Lower leg skin (tissue), 4 donors: ENCODE data around the gene ULBP2. TPM values are rescaled to one million over a fixed set of nuclear protein-coding genes. Genes with fewer than 3 reads are reported as not detected.
A peak's percentile ranks its signal among the peaks of the same experiment; 100 is the strongest.
"Not testable (repeated sequence)": the region's sequence is repeated elsewhere in the genome, so short reads cannot be mapped to it uniquely, and the experiment has no call there.

Experiments
- DNase-seq, 2 donors: peaks; one replicate each; pipeline ENCODE4 v3.0.0-alpha.2; 2019; ENCODE audit warnings: low spot score in 2 of 2
- H3K4me3 ChIP-seq: fragments of 200-600 bp; sonication (generic); 2 replicates; pipeline ENCODE4 v1.5.1; 2017; ENCODE audit warnings: mild to moderate bottlenecking, low read depth; ENCODE audit not compliant: poor library complexity, severe bottlenecking
- CTCF ChIP-seq, 3 donors: fragments of 450-650 bp; IDR thresholded peaks; one replicate each; pipeline ENCODE4 v1.5.1; 2016; ENCODE audit warnings: antibody characterized with exemption in 3 of 3, mild to moderate bottlenecking in 3 of 3, moderate library complexity in 2 of 3
- POLR2A ChIP-seq, 2 donors: fragments of 450-650 bp; IDR thresholded peaks; one replicate each; pipeline ENCODE4 v1.6.1; 2016 to 2017; ENCODE audit warnings: antibody characterized with exemption in 2 of 2, mild to moderate bottlenecking in 1 of 2, moderate library complexity in 1 of 2
- WGBS, 2 donors: methylation state at CpG; one replicate each; pipeline ENCODE4 v1.1.5; 2018; 5-methylcytosine and 5-hydroxymethylcytosine counted together
- intact Hi-C: fragments of 100-400 bp; cut with DNase I; formaldehyde crosslinking; loops from one replicate; pipeline ENCODE4 v1.15.0; 2023; ENCODE audit warnings: low total_unique reads
- total RNA-seq, 4 donors: library from RNA; depleted of rRNA; stranded (reverse); fragments of >200 nt; gene quantifications; one replicate each; pipeline ENCODE4 v1.1.0, GENCODE V29; 2016

Gene ULBP2
- total RNA-seq, 4 donors from 2014 or later: 0.25 to 0.68 TPM; not detected in 2

- intact Hi-C loops: no loop called here
- 97 to 98% methylated on average over 4 of the region's 4 CpGs for WGBS, 2 donors
- TF ChIP-seq POLR2A (IDR thresholded peaks at IDR 0.05) (no peak), CTCF (IDR thresholded peaks at IDR 0.05) (no peak)
- no peak overlapping the region for H3K4me3 ChIP-seq
- DNase-seq: peak in 1 of 2 donors; percentile 54
These were observed 22.0 kb upstream of the ULBP2 start for GRCh38 chr6:149919834-149920225.

- intact Hi-C loops: no loop called here
- DNase-seq: peak in 1 of 2 donors; percentile 54
- TF ChIP-seq POLR2A (IDR thresholded peaks at IDR 0.05) (no peak), CTCF (IDR thresholded peaks at IDR 0.05) (no peak)
- 83 to 89% methylated on average over 6 of the region's 6 CpGs for WGBS, 2 donors
- H3K4me3 ChIP-seq: no peak overlapping the region
These were observed 20.5 kb upstream of the ULBP2 start for GRCh38 chr6:149921361-149921760.

GRCh38 chr6:149922091-149922490, 19.7 kb upstream of the ULBP2 start:
- DNase-seq, H3K4me3 ChIP-seq, intact Hi-C loops: not testable (repeated sequence)
- 69 to 75% methylated on average over 5 of the region's 5 CpGs for WGBS, 2 donors

- H3K4me3 ChIP-seq: peak within 1 kb of the TSS; percentile 17
- DNase-seq: peak; percentile 93 to 97
- intact Hi-C loops: no loop called here
- 1 to 2% methylated on average over 22 to 35 of the region's 40 CpGs for WGBS, 2 donors
- no peak for TF ChIP-seq POLR2A (IDR thresholded peaks at IDR 0.05)
- no peak for TF ChIP-seq CTCF (IDR thresholded peaks at IDR 0.05)
These were observed 19.0 kb upstream of the ULBP2 start, which contains the start of gene RAET1G for GRCh38 chr6:149922642-149923326. RAET1G (minus strand) TSS chr6:149923121; CDS start chr6:149923010, 111 bp downstream.

GRCh38 chr6:149923327-149923986, 18.4 kb upstream of the ULBP2 start:
- TF ChIP-seq POLR2A (IDR thresholded peaks at IDR 0.05): no peak
- no peak for TF ChIP-seq CTCF (IDR thresholded peaks at IDR 0.05)
- DNase-seq: peak in 1 of 2 donors; percentile 72
- intact Hi-C loops: no loop called here
- 27 to 30% methylated on average over 33 of the region's 33 CpGs for WGBS, 2 donors
- H3K4me3 ChIP-seq: peak overlapping the region; percentile 16

- no peak for TF ChIP-seq CTCF (IDR thresholded peaks at IDR 0.05)
- TF ChIP-seq POLR2A (IDR thresholded peaks at IDR 0.05): no peak
- WGBS, 2 donors: 75 to 89% methylated on average over 9 of the region's 9 CpGs
- intact Hi-C loops: no loop called here
- no peak overlapping the region for H3K4me3 ChIP-seq
- DNase-seq: peak in 1 of 2 donors; percentile 82
These were observed 17.4 kb upstream of the ULBP2 start for GRCh38 chr6:149924206-149924932.
